NCI-H510A (cell line): ENCODE measurements around the gene CRYZ.

Source experiments
- DNase-seq: peaks from one replicate; lab custom pipeline; 2025; lab: John Stamatoyannopoulos, UW

Gene CRYZ

GRCh38 chr1:74729741-74730478, 2.9 kb downstream of the CRYZ start:
- DNase-seq: no peak

GRCh38 chr1:74728736-74729135, 4.1 kb downstream of the CRYZ start:
- no peak for DNase-seq

GRCh38 chr1:74726063-74726462, 6.8 kb downstream of the CRYZ start:
- no peak for DNase-seq

GRCh38 chr1:74717626-74718025, 15.2 kb downstream of the CRYZ start:
- no peak for DNase-seq

- DNase-seq: no peak
Measured at GRCh38 chr1:74716822-74717221, 16.0 kb downstream of the CRYZ start.

- DNase-seq: no peak
Measured at GRCh38 chr1:74715806-74716205, 17.0 kb downstream of the CRYZ start.

GRCh38 chr1:74715236-74715502, 17.7 kb downstream of the CRYZ start:
- DNase-seq: no peak

GRCh38 chr1:74714429-74715235, 18.2 kb downstream of the CRYZ start:
- no peak for DNase-seq

GRCh38 chr1:74713849-74714248, 19.0 kb downstream of the CRYZ start:
- DNase-seq: no peak

- no peak for DNase-seq
Measured at GRCh38 chr1:74712881-74713280, 20.0 kb downstream of the CRYZ start.

GRCh38 chr1:74703386-74704182, 29.3 kb downstream of the CRYZ start:
- no peak for DNase-seq

- no peak for DNase-seq
Measured at GRCh38 chr1:74699331-74699730, 33.5 kb downstream of the CRYZ start.

- DNase-seq: no peak
Measured at GRCh38 chr1:74697832-74698231, 35.0 kb downstream of the CRYZ start.

GRCh38 chr1:74693473-74693872, 39.4 kb downstream of the CRYZ start:
- DNase-seq: no peak

GRCh38 chr1:74690909-74691308, 41.9 kb downstream of the CRYZ start:
- peak; percentile 7 for DNase-seq

GRCh38 chr1:74690364-74690696, 42.5 kb downstream of the CRYZ start:
- DNase-seq: peak; percentile 8

- DNase-seq: peak; percentile 19
Measured at GRCh38 chr1:74689621-74690363, 43.1 kb downstream of the CRYZ start.

GRCh38 chr1:74686928-74687327, 45.9 kb downstream of the CRYZ start:
- DNase-seq: no peak

- DNase-seq: no peak
Measured at GRCh38 chr1:74684301-74684700, 48.5 kb downstream of the CRYZ start.

- DNase-seq: no peak
Measured at GRCh38 chr1:74683656-74684055, 49.2 kb downstream of the CRYZ start.

GRCh38 chr1:74681851-74682250, 51.0 kb downstream of the CRYZ start:
- no peak for DNase-seq

GRCh38 chr1:74681449-74681848, 51.4 kb downstream of the CRYZ start:
- DNase-seq: no peak
